Erythroblast (primary cell): Measurements from ENCODE around the gene CDC42BPB.

Experiments used
- GATA1 ChIP-seq: IDR thresholded peaks from 2 replicates; pipeline ENCODE4 v1.6.1; 2011; ENCODE audit warnings: low read depth, mild to moderate bottlenecking, control low read depth, low read length, moderate library complexity
- POLR2A ChIP-seq: IDR thresholded peaks from 2 replicates; pipeline ENCODE4 v1.6.1; 2011; ENCODE audit warnings: mild to moderate bottlenecking, low read length

DNA sequence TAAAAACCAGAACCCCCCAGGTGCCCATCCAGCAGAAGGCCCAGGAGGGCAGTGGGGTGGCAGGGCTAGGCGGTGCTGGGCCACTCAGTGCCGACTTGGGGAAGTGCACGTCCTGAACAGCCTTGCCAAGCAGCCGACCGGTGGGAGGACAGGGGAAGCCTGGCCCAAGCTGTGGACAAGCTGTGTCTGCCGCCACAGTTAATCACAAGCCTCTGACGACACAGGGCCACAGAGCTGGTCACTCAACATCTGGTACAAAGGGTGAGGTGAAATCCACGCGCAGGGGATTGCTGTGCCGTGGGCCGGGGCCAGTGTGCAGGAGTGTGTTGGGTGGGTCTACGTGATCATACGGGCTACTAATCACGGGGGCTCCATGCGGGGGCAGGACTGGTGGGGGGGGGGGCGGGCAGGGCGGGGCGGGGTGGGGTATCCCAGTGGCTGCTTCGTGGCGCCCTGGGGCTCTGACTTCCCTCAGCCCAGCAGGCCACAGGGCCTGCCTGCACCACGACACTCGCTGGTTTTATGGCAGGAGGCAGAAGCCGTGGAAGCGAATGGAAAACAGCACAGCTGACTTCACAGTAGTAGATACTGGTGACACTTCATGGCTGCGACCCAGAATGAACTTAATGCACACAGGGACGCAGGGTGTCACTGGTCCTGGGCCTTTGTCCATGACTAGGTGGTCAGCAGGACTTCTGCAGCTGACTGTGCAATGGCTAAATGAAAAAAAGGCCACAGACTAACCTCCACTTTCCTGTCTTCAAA is 124.7 kb downstream of the CDC42BPB start:
- no peak for TF ChIP-seq POLR2A
- TF ChIP-seq GATA1, result no peak
